CD4-positive, alpha-beta T cell treated with Interleukin-4 for 4 hours (primary cell): Measurements from ENCODE around the gene OR52E5.

Source experiments
- DNase-seq: peaks from one replicate; pipeline ENCODE4 v3.0.0-alpha.2; 2020

The OR52E5 gene

GRCh38 chr11:5892908-5893307, at the start of gene OR52E5:
Gene OR52E5, plus strand, starts transcription at chr11:5893208. Its CDS starts 7,569 bp downstream, at chr11:5900777.
- no peak for DNase-seq

- DNase-seq, result no peak
These were observed 46.3 kb upstream of the OR52E5 start for GRCh38 chr11:5846701-5847100.

GRCh38 chr11:5847711-5848110, 45.3 kb upstream of the OR52E5 start:
- DNase-seq, result no peak

- DNase-seq, result no peak
These were observed 42.0 kb upstream of the OR52E5 start for GRCh38 chr11:5851002-5851401.

- no peak for DNase-seq
These were observed 35.4 kb upstream of the OR52E5 start, which contains the start of gene OR52E8 for GRCh38 chr11:5857590-5857989. Gene OR52E8, minus strand, starts transcription at chr11:5857690. Its CDS starts 0 bp downstream, at chr11:5857690.

GRCh38 chr11:5865826-5866225, 27.2 kb upstream of the OR52E5 start:
- no peak for DNase-seq

- no peak for DNase-seq
These were observed 14.4 kb upstream of the OR52E5 start for GRCh38 chr11:5878564-5878963.

- DNase-seq, result no peak
These were observed 12.7 kb upstream of the OR52E5 start, which contains the start of gene OR52E4 for GRCh38 chr11:5880329-5880728. Gene OR52E4, plus strand, starts transcription at chr11:5880629. Its CDS starts 3,664 bp downstream, at chr11:5884293.

- no peak for DNase-seq
These were observed 11.3 kb upstream of the OR52E5 start for GRCh38 chr11:5881756-5882155.

- no peak for DNase-seq
These were observed 5.8 kb upstream of the OR52E5 start for GRCh38 chr11:5887172-5887571.

- no peak for DNase-seq
These were observed 5.3 kb upstream of the OR52E5 start for GRCh38 chr11:5887661-5888060.

GRCh38 chr11:5891216-5891800, 1.7 kb upstream of the OR52E5 start:
- no peak for DNase-seq

- no peak for DNase-seq
These were observed 6.5 kb downstream of the OR52E5 start for GRCh38 chr11:5899534-5899933.

- no peak for DNase-seq
These were observed 17.5 kb downstream of the OR52E5 start for GRCh38 chr11:5910540-5910939.

GRCh38 chr11:5922749-5923426, 29.9 kb downstream of the OR52E5 start:
- no peak for DNase-seq

- DNase-seq, result no peak
These were observed 30.4 kb downstream of the OR52E5 start for GRCh38 chr11:5923427-5923776.

- DNase-seq, result no peak
These were observed 30.8 kb downstream of the OR52E5 start for GRCh38 chr11:5923794-5924193.

- DNase-seq, result no peak
These were observed 35.3 kb downstream of the OR52E5 start for GRCh38 chr11:5928271-5928670.

- DNase-seq, result no peak
These were observed 35.8 kb downstream of the OR52E5 start for GRCh38 chr11:5928811-5929210.

- no peak for DNase-seq
These were observed 36.8 kb downstream of the OR52E5 start for GRCh38 chr11:5929571-5930368.

- no peak for DNase-seq
These were observed 37.6 kb downstream of the OR52E5 start for GRCh38 chr11:5930614-5931013.

- DNase-seq, result no peak
These were observed 38.1 kb downstream of the OR52E5 start for GRCh38 chr11:5931061-5931460.

GRCh38 chr11:5932671-5933070, 39.7 kb downstream of the OR52E5 start:
- DNase-seq, result no peak

GRCh38 chr11:5933116-5933515, 40.1 kb downstream of the OR52E5 start:
- DNase-seq, result no peak
